Measurements from ENCODE around the gene TMEM231. TPM values are rescaled to one million over a fixed set of nuclear protein-coding genes. Genes with fewer than 3 reads are reported as not detected.

TMEM231 gene
- total and polyA plus RNA-seq, 9 of the 15 experiments (the other 6 are each of a cell fraction or from before 2014, with no cell fraction given): 1.6 to 27.6 (median 9.1) TPM

DNA sequence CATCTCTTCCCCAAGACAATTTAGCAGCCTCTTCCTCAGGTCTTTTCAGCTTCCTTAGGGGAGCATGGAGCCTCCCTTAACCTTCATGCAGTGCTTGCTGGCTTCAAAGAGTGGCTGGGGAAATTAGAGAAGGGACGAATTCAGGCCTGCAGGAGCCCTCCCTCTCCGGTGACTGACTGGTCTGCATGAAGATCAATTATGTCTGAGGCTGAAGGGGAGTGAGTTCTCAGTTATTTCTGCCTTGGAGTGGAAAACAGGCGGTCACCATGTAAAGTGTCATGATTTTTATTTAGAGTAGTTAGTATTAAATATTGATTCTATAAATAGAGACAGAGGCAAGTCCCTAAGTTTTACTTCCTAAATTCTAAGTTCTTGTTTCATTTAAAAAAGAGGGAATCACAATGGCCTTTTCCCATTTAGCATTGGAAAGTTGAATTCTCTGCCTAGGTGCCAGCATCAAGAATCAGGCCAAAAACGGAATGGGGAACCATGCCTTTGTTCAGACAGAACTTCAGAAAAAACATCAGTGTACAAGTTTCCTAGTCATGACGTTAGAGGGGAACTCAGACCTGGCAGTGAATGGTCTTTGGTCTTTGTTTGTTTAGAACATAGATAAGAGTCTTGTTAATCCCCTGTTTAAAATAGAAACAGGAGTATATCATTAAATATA, 14.5 kb upstream of the TMEM231 start:
- Histone ChIP-seq H3K9me1 (ENCODE audit: control insufficient read depth, insufficient read depth, low read length) (no peaks in the 10 kb centered on the region), H3K79me2 (ENCODE audit: control insufficient read depth, insufficient read depth, low read length) (peaks cover 30% of the 10 kb centered on the region), H4K20me1 (replicated peaks; ENCODE audit: control insufficient read depth, insufficient read depth, low read length) (peaks cover 12% of the 10 kb centered on the region; the same call in 1 of the 2 replicates), H3K27ac (ENCODE audit: extremely low read depth, low read depth, low read length) (no peak overlapping the region), H2AFZ (ENCODE audit: low read depth, low read length) (no peak overlapping the region), H3K27me3 (ENCODE audit: control insufficient read depth in 2 of 2, insufficient read depth in 2 of 2, low read length in 2 of 2) (no peaks in the 10 kb centered on the region), H3K9me3 (replicated peaks; ENCODE audit: control insufficient read depth, insufficient read depth, low read depth, low read length) (no peaks in the 10 kb centered on the region), H3K4me1 (replicated peaks in 1 of 2; ENCODE audit: control insufficient read depth in 2 of 2, insufficient read depth in 2 of 2, low read length in 2 of 2) (peaks cover 24 to 31% of the 10 kb centered on the region in 2 experiments; a peak in 4 of 5 replicates), H3K4me3 (no peak overlapping the region), H3K9ac (ENCODE audit: insufficient read depth in 1 of 2, low read depth in 2 of 2, low read length in 2 of 2) (peak overlapping the region in 1 of 2 experiments; percentile 15; a peak in 1 of 4 replicates), H3K36me3 (ENCODE audit: control insufficient read depth, insufficient read depth, low read length) (peaks cover 76% of the 10 kb centered on the region; the same call in 2 of the 3 replicates), H3K4me2 (ENCODE audit: insufficient read depth, low read length) (no peak overlapping the region)
- ATAC-seq: no peak
- no peak for FAIRE-seq
- in situ Hi-C loops (cut with MboI) (no loop called here), intact Hi-C loops (cut with micrococcal nuclease) (no loop called here)
- DNase-seq (ENCODE audit: extremely low read depth in 1 of 4, low spot score in 3 of 4): no peak
- no TSS peak for BruUV-seq (replicated peaks)
- WGBS (ENCODE audit: insufficient coverage, low coverage, missing lambda C conversion rate): 65% methylated on average over 4 of the region's 5 CpGs
- TF ChIP-seq BRF1 (IDR thresholded peaks at IDR 0.05; ENCODE audit: borderline replicate concordance, extremely low read depth, insufficient read length): no peak
- no peak for TF ChIP-seq SREBF2 (CRISPR knock-in tag; IDR thresholded peaks at IDR 0.05)
- TF ChIP-seq PTBP1 (IDR thresholded peaks at IDR 0.05; ENCODE audit: low read depth, low read length): no peak
- no peak for TF ChIP-seq KAT7 (CRISPR knock-in tag; IDR thresholded peaks at IDR 0.05; ENCODE audit: borderline replicate concordance)
- no peak for TF ChIP-seq ZNF133 (CRISPR knock-in tag; IDR thresholded peaks at IDR 0.05)
- no peak for TF ChIP-seq RBM25 (IDR thresholded peaks at IDR 0.05; ENCODE audit: low read depth, low read length, severe bottlenecking)
- TF ChIP-seq, protein P1, sequence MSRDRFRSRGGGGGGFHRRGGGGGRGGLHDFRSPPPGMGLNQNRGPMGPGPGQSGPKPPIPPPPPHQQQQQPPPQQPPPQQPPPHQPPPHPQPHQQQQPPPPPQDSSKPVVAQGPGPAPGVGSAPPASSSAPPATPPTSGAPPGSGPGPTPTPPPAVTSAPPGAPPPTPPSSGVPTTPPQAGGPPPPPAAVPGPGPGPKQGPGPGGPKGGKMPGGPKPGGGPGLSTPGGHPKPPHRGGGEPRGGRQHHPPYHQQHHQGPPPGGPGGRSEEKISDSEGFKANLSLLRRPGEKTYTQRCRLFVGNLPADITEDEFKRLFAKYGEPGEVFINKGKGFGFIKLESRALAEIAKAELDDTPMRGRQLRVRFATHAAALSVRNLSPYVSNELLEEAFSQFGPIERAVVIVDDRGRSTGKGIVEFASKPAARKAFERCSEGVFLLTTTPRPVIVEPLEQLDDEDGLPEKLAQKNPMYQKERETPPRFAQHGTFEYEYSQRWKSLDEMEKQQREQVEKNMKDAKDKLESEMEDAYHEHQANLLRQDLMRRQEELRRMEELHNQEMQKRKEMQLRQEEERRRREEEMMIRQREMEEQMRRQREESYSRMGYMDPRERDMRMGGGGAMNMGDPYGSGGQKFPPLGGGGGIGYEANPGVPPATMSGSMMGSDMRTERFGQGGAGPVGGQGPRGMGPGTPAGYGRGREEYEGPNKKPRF (IDR thresholded peaks at IDR 0.05; ENCODE audit: low read depth, low read length): no peak
- ChIA-PET CTCF (ENCODE audit: low intra/inter-chr PET ratio) (no interaction called here), POLR2A (interaction anchor here (1.5 kb wide), 1 partner anchor 10 kb away, joined by 3 read pairs; no protein-coding TSS in a partner anchor)
